ENCODE data around the gene TMEM95. TPM values are rescaled to one million over a fixed set of nuclear protein-coding genes. Genes with fewer than 3 reads are reported as not detected.
A peak's percentile ranks its signal among the peaks of the same experiment; 100 is the strongest.

Gene TMEM95
- total RNA-seq, 6 experiments from 2014 or later = not detected

GRCh38 chr17:7384489-7385081 is 29.6 kb downstream of the TMEM95 start:
- Mint-ChIP-seq H3K4me1 (ENCODE audit: low read depth) (peaks cover 6% of the 10 kb centered on the region), H3K27me3 (ENCODE audit: insufficient read depth) (peaks cover 14% of the 10 kb centered on the region), H3K4me3 (no peak overlapping the region; the same call in 1 of the 2 replicates), H3K27ac (no peak overlapping the region), H3K9me3 (peaks cover 4% of the 10 kb centered on the region; the same call in 1 of the 2 replicates), H3K36me3 (ENCODE audit: low read depth) (peaks cover 4% of the 10 kb centered on the region; the same call in 1 of the 2 replicates)
- no peak for TF ChIP-seq CTCF (IDR thresholded peaks at IDR 0.05)
- DNase-seq = no peak

- H3K36me3 Mint-ChIP-seq (ENCODE audit: low read depth) = peaks cover 9% of the 10 kb centered on the region; the same call in 1 of the 2 replicates
- DNase-seq = no peak
- H3K27ac Mint-ChIP-seq = no peak overlapping the region
- H3K4me1 Mint-ChIP-seq (ENCODE audit: low read depth) = no peaks in the 10 kb centered on the region
- no peak overlapping the region for H3K4me3 Mint-ChIP-seq
- H3K9me3 Mint-ChIP-seq = no peaks in the 10 kb centered on the region
- no peak for TF ChIP-seq CTCF (IDR thresholded peaks at IDR 0.05)
- H3K27me3 Mint-ChIP-seq (ENCODE audit: insufficient read depth) = no peaks in the 10 kb centered on the region; the same call in 1 of the 2 replicates
Observed at GRCh38 chr17:7388856-7389255, 33.9 kb downstream of the TMEM95 start.

GRCh38 chr17:7389924-7390910 is 35.3 kb downstream of the TMEM95 start:
- TF ChIP-seq CTCF (IDR thresholded peaks at IDR 0.05) = no peak
- Mint-ChIP-seq H3K9me3 (no peaks in the 10 kb centered on the region), H3K4me1 (ENCODE audit: low read depth) (peaks cover 5% of the 10 kb centered on the region), H3K36me3 (ENCODE audit: low read depth) (peaks cover 9% of the 10 kb centered on the region; the same call in 1 of the 2 replicates), H3K4me3 (no peak overlapping the region), H3K27ac (no peak overlapping the region), H3K27me3 (ENCODE audit: insufficient read depth) (no peaks in the 10 kb centered on the region; the same call in 1 of the 2 replicates)
- no peak for DNase-seq

- Mint-ChIP-seq H3K27ac (no peak overlapping the region), H3K27me3 (ENCODE audit: insufficient read depth) (peaks cover 2% of the 10 kb centered on the region; the same call in 1 of the 2 replicates), H3K36me3 (ENCODE audit: low read depth) (peaks cover 9% of the 10 kb centered on the region; the same call in 1 of the 2 replicates), H3K9me3 (no peaks in the 10 kb centered on the region), H3K4me1 (ENCODE audit: low read depth) (peaks cover 6% of the 10 kb centered on the region), H3K4me3 (no peak overlapping the region)
- TF ChIP-seq CTCF (IDR thresholded peaks at IDR 0.05) = no peak
- no peak for DNase-seq
Observed at GRCh38 chr17:7391307-7391706, 36.4 kb downstream of the TMEM95 start.

- Mint-ChIP-seq H3K9me3 (no peaks in the 10 kb centered on the region), H3K27me3 (ENCODE audit: insufficient read depth) (peaks cover 2% of the 10 kb centered on the region; the same call in 1 of the 2 replicates), H3K4me3 (peak overlapping the region; percentile 95), H3K36me3 (ENCODE audit: low read depth) (peaks cover 9% of the 10 kb centered on the region; the same call in 1 of the 2 replicates), H3K27ac (0 out of 2 replicates have a peak overlapping the region, but pooled peaks have one; percentile 5), H3K4me1 (ENCODE audit: low read depth) (peaks cover 6% of the 10 kb centered on the region)
- TF ChIP-seq CTCF (IDR thresholded peaks at IDR 0.05) = no peak
- DNase-seq = no peak
Observed at GRCh38 chr17:7392696-7393612, 38.0 kb downstream of the TMEM95 start.
